ENCODE results near the gene NEGR1.
"Not testable (repeated sequence)": the region's sequence is repeated elsewhere in the genome, so short reads cannot be mapped to it uniquely, and the experiment has no call there.

DNA sequence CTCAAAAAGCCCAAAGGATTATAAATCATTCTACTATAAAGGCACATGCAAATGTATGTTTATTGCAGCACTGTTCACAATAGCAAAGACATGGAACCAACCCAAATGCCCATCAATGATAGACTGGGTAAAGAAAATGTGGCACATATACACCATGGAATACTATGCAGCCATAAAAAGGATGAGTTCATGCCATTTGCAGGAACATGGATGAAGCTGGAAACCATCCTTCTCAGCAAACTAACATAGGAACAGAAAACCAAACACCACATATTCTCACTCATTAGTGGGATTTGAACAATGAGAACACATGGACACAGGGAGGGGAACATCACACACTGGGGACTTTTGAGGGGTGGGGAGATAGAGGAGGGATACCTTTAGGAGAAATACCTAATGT, 46.4 kb downstream of the NEGR1 start:
- TF ChIP-seq, protein P1, sequence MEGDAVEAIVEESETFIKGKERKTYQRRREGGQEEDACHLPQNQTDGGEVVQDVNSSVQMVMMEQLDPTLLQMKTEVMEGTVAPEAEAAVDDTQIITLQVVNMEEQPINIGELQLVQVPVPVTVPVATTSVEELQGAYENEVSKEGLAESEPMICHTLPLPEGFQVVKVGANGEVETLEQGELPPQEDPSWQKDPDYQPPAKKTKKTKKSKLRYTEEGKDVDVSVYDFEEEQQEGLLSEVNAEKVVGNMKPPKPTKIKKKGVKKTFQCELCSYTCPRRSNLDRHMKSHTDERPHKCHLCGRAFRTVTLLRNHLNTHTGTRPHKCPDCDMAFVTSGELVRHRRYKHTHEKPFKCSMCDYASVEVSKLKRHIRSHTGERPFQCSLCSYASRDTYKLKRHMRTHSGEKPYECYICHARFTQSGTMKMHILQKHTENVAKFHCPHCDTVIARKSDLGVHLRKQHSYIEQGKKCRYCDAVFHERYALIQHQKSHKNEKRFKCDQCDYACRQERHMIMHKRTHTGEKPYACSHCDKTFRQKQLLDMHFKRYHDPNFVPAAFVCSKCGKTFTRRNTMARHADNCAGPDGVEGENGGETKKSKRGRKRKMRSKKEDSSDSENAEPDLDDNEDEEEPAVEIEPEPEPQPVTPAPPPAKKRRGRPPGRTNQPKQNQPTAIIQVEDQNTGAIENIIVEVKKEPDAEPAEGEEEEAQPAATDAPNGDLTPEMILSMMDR (IDR thresholded peaks at IDR 0.05) = not testable (repeated sequence)
- not testable (repeated sequence) for TF ChIP-seq POLR2A (IDR thresholded peaks at IDR 0.05)
